ENCODE measurements around the gene PCSK4. TPM values are rescaled to one million over a fixed set of nuclear protein-coding genes. Genes with fewer than 3 reads are reported as not detected.

The PCSK4 gene
- total RNA-seq, 1 experiment from 2014 or later: 9.9 TPM

GRCh38 chr19:1523412-1524286, 33.5 kb upstream of the PCSK4 start, which contains the start of gene PLK5:
Gene PLK5, plus strand, starts transcription at chr19:1524077. Its CDS starts 2,920 bp downstream, at chr19:1526997.
- no peak for ATAC-seq
- intact Hi-C loops (cut with micrococcal nuclease; ENCODE audit: unreplicated experiment): no loop called here
- POLR2A ChIA-PET: no interaction called here
- Histone ChIP-seq H3K36me3 (ENCODE audit: control insufficient read depth, insufficient read depth, low read length) (no peaks in the 10 kb centered on the region), H3K9me3 (ENCODE audit: control insufficient read depth, insufficient read depth, low read depth, low read length) (no peaks in the 10 kb centered on the region), H3K27me3 (ENCODE audit: control insufficient read depth, insufficient read depth, low read length) (no peaks in the 10 kb centered on the region; the same call in 1 of the 2 replicates), H3K4me1 (ENCODE audit: control insufficient read depth, insufficient read depth, low read length) (no peaks in the 10 kb centered on the region), H3K27ac (ENCODE audit: low read length) (no peak within 1 kb of the TSS), H3K4me3 (ENCODE audit: low read depth in 2 of 2, low read length in 2 of 2) (no peak within 1 kb of the TSS)
- DNase-seq (ENCODE audit: low read depth, low spot score): no peak
- no TSS peak for BruUV-seq (replicated peaks)
- in situ Hi-C loops (cut with HindIII; ENCODE audit: low pct_unique_long_range_greater_than_20kb, low sequenced_read_pairs): no loop called here
- CTCF ChIA-PET: no interaction called here
- TF ChIP-seq TCF7L2 (IDR thresholded peaks at IDR 0.05; ENCODE audit: low read depth, low read length) (no peak), CTCF (IDR thresholded peaks at IDR 0.05) (no peak), REST (IDR thresholded peaks at IDR 0.05; ENCODE audit: insufficient read depth in 1 of 2, low read depth in 2 of 2, low read length in 1 of 2) (no peak), POLR2AphosphoS5 (IDR thresholded peaks at IDR 0.05; ENCODE audit: low read depth, low read length) (no peak)

- CTCF ChIA-PET: no interaction called here
- intact Hi-C loops (cut with micrococcal nuclease; ENCODE audit: unreplicated experiment): no loop called here
- Histone ChIP-seq H3K27ac (ENCODE audit: low read length) (no peak overlapping the region), H3K27me3 (ENCODE audit: control insufficient read depth, insufficient read depth, low read length) (no peaks in the 10 kb centered on the region; the same call in 1 of the 2 replicates), H3K4me1 (ENCODE audit: control insufficient read depth, insufficient read depth, low read length) (no peaks in the 10 kb centered on the region), H3K4me3 (ENCODE audit: low read depth in 2 of 2, low read length in 2 of 2) (no peak overlapping the region), H3K9me3 (ENCODE audit: control insufficient read depth, insufficient read depth, low read depth, low read length) (no peaks in the 10 kb centered on the region), H3K36me3 (ENCODE audit: control insufficient read depth, insufficient read depth, low read length) (no peaks in the 10 kb centered on the region)
- POLR2A ChIA-PET: no interaction called here
- TF ChIP-seq CTCF (IDR thresholded peaks at IDR 0.05) (no peak), TCF7L2 (IDR thresholded peaks at IDR 0.05; ENCODE audit: low read depth, low read length) (no peak), REST (IDR thresholded peaks at IDR 0.05; ENCODE audit: insufficient read depth in 1 of 2, low read depth in 2 of 2, low read length in 1 of 2) (no peak), POLR2AphosphoS5 (IDR thresholded peaks at IDR 0.05; ENCODE audit: low read depth, low read length) (no peak), SIN3A (IDR thresholded peaks at IDR 0.05; ENCODE audit: borderline replicate concordance, insufficient read depth, low read depth, low read length) (no peak)
- BruUV-seq (replicated peaks): no TSS peak
- in situ Hi-C loops (cut with HindIII; ENCODE audit: low pct_unique_long_range_greater_than_20kb, low sequenced_read_pairs): no loop called here
- ATAC-seq (no peak), DNase-seq (ENCODE audit: low read depth, low spot score) (no peak)
Measured at GRCh38 chr19:1522838-1523237, 32.7 kb upstream of the PCSK4 start.

Measured in Panc1 (cell line).